Measurements from ENCODE around the gene SRL.
"Not testable (repeated sequence)": the region's sequence is repeated elsewhere in the genome, so short reads cannot be mapped to it uniquely, and the experiment has no call there.

The SRL gene

DNA sequence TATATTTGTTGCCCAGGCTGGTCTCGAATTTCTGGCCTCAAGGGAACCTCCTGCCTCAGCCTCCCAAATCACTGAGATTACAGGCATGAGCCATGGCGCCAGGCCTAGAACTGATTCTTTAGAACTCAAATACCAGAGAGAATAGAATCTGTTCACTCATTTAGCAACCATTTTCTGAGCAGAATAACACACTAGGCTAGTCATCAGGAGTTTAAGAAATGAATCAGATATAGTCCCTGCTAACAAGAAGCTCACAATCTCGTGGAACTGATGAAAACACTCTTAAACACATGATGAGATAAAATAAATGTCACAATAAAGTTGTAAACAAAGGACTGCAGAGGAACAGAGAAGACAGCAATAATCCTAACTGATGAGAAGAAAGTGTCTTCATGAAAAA is 69.8 kb downstream of the SRL start:
- Histone ChIP-seq H3K9ac (ENCODE audit: low read depth, low read length) (no peak overlapping the region), H3K4me3 (ENCODE audit: low read depth, low read length) (no peak overlapping the region), H3K27me3 (ENCODE audit: control insufficient read depth, insufficient read depth, low read length) (no peaks in the 10 kb centered on the region), H3K9me3 (ENCODE audit: control insufficient read depth, insufficient read depth, low read length) (no peaks in the 10 kb centered on the region), H3K36me3 (ENCODE audit: control insufficient read depth, insufficient read depth, low read length) (no peaks in the 10 kb centered on the region), H3K4me1 (ENCODE audit: control insufficient read depth, insufficient read depth, low read length) (no peaks in the 10 kb centered on the region)

DNA sequence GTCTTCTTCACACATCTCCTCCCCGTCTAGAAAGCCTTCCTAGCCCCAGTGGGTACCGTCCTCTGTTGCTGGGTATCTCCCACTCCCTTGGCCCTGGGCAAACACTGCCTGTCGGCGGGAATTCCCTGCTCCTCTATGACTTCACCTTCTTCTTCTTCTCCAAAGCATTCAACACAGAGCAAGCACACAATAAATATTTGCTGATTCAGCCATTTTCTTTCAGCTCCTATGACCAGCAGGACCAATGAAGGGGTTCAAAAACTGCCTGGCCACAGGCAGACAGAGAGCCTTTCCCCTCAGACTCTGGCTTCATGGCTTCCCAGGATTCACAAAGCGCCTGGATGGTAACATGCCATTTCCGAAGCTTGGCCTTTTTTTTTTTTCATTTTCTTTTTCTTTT is 72.5 kb downstream of the SRL start:
- H3K4me1 ChIP-seq (ENCODE audit: control insufficient read depth, insufficient read depth, low read length): no peaks in the 10 kb centered on the region
- H3K27me3 ChIP-seq (ENCODE audit: control insufficient read depth, insufficient read depth, low read length): no peaks in the 10 kb centered on the region
- H3K36me3 ChIP-seq (ENCODE audit: control insufficient read depth, insufficient read depth, low read length): no peaks in the 10 kb centered on the region
- no peak overlapping the region for H3K9ac ChIP-seq (ENCODE audit: low read depth, low read length)
- H3K4me3 ChIP-seq (ENCODE audit: low read depth, low read length): no peak overlapping the region
- H3K9me3 ChIP-seq (ENCODE audit: control insufficient read depth, insufficient read depth, low read length): no peaks in the 10 kb centered on the region

DNA sequence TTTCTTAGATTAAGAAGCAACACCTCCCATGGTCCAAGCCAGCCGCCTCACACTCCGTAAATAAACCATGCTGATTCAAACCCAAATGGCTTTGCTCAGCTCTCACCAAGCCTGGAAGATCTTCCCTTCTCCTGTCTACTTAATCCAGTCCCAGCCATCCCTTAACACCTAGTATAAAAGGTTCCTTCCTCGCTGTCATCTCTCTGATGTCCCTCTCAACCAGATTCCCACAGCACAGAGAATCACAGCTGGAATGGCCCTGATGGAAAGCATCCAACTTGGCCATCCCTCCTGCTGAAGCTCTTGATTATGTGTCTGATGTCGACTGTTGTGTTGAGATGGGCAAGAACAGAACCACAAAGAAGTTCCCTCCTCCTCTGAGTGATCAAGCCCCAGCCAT is 75.1 kb downstream of the SRL start:
- no peak overlapping the region for H3K9ac ChIP-seq (ENCODE audit: low read depth, low read length)
- H3K4me3 ChIP-seq (ENCODE audit: low read depth, low read length): no peak overlapping the region
- H3K9me3 ChIP-seq (ENCODE audit: control insufficient read depth, insufficient read depth, low read length): no peaks in the 10 kb centered on the region
- no peaks in the 10 kb centered on the region for H3K4me1 ChIP-seq (ENCODE audit: control insufficient read depth, insufficient read depth, low read length)
- no peaks in the 10 kb centered on the region for H3K27me3 ChIP-seq (ENCODE audit: control insufficient read depth, insufficient read depth, low read length)
- no peaks in the 10 kb centered on the region for H3K36me3 ChIP-seq (ENCODE audit: control insufficient read depth, insufficient read depth, low read length)

DNA sequence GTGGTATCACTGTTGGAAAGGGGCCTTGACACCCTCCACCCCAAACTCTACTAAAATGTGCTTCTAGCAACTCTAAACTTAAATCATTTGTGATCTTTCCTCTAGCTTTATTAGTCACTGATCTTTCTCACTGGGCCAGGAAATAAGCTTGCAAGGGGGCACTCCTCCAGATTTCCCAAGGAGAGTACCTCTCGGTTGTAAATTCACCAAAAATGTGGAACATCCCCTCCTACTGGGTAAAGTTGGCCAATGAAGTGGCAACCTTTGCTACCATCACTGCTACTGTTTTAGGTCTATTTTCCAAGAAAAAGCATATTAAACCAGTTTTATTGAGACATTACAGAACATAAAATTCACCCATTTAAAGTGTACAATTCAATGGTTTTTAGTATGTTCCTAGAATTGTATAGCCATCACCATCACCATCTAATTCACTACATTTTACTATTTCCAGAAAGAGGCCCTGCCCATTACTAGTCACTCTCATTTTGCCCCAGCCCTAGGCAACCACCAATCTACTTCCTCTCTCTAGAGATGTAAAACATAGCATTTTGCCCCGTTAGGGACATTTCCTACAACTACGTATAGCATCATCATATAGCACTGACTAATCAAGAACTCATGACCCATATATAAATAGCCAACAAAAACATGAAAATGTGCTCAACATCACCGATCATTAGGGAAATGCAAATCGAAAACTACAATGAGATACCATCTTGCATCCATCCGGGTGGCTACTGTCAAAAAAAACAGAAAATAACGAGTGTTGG is 81.0 kb downstream of the SRL start:
- no peaks in the 10 kb centered on the region for H3K9me3 ChIP-seq (ENCODE audit: control insufficient read depth, insufficient read depth, low read length)
- no peak overlapping the region for H3K4me3 ChIP-seq (ENCODE audit: low read depth, low read length)
- H3K4me1 ChIP-seq (ENCODE audit: control insufficient read depth, insufficient read depth, low read length): no peaks in the 10 kb centered on the region
- H3K9ac ChIP-seq (ENCODE audit: low read depth, low read length): no peak overlapping the region
- H3K27me3 ChIP-seq (ENCODE audit: control insufficient read depth, insufficient read depth, low read length): no peaks in the 10 kb centered on the region
- H3K36me3 ChIP-seq (ENCODE audit: control insufficient read depth, insufficient read depth, low read length): no peaks in the 10 kb centered on the region

DNA sequence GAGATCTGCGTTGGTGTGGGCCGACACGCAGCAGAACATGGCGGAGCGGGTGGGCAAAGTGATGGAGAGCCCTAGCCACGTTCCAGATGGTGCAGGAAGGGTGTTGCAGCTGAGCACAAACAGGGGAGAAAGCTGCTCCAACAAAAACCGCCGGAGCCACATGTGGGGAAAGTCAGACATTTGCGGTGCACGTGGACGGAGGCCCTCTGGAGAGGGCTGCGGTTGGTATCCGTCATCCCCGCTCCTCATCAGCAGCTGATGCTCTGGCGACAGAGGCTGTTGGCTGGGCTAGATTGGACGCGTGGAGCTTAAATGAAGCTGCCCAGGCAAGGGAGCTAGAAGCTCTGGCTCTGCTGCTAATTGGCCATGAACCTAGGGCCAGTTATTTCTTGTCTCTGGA is 82.2 kb downstream of the SRL start:
- Histone ChIP-seq H3K9ac (ENCODE audit: low read depth, low read length) (no peak overlapping the region), H3K27me3 (ENCODE audit: control insufficient read depth, insufficient read depth, low read length) (no peaks in the 10 kb centered on the region), H3K4me1 (ENCODE audit: control insufficient read depth, insufficient read depth, low read length) (no peaks in the 10 kb centered on the region), H3K36me3 (ENCODE audit: control insufficient read depth, insufficient read depth, low read length) (no peaks in the 10 kb centered on the region), H3K4me3 (ENCODE audit: low read depth, low read length) (no peak overlapping the region), H3K9me3 (ENCODE audit: control insufficient read depth, insufficient read depth, low read length) (no peaks in the 10 kb centered on the region)

DNA sequence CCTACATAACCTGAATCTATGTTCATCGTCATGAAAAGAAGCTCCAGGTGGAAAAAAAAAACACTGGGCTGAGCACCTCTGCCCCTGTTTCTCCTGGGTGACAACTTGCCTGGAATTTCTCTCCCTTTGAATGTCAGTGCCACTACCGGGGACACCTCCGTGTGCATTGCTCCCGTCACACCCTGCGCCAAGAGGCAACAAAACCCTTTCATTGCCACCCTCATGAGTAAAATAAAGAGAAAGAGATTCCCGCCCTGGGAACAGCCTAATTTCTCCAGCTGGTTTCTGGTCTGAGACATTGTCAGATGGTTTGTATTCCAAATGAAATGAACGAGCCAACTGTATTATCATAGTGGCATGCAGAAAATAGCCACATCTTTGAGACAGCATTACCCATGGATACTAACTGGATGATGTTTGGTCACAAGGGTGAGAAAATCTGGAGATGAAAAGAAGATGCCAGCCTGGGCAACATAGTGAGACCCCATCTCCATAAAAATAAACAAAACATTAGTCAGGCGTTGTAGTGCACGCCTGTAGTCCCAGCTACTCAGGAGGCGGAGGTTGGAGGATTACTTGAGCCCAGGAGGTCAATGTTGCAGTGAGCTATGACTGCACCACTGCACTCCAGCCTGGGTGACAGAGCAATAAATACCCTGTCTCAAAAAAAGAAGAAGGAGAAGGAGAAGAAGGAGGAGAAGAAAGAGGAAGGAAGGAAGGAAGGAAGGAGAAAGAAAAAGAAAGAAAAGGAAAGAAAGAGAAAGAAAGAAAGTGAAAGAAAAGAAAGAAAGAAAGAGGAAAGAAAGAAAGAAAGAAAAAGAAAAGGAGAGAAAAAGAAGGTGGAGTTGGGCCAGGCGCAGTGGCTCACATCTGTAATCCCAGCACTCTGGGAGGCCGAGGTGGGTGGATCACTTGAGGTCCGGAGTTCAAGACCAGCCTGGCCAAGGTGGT is 83.5 kb downstream of the SRL start:
- H3K27me3 ChIP-seq (ENCODE audit: control insufficient read depth, insufficient read depth, low read length): no peaks in the 10 kb centered on the region
- no peaks in the 10 kb centered on the region for H3K36me3 ChIP-seq (ENCODE audit: control insufficient read depth, insufficient read depth, low read length)
- H3K9me3 ChIP-seq (ENCODE audit: control insufficient read depth, insufficient read depth, low read length): no peaks in the 10 kb centered on the region
- H3K4me3 ChIP-seq (ENCODE audit: low read depth, low read length): no peak overlapping the region
- H3K9ac ChIP-seq (ENCODE audit: low read depth, low read length): no peak overlapping the region
- H3K4me1 ChIP-seq (ENCODE audit: control insufficient read depth, insufficient read depth, low read length): no peaks in the 10 kb centered on the region

DNA sequence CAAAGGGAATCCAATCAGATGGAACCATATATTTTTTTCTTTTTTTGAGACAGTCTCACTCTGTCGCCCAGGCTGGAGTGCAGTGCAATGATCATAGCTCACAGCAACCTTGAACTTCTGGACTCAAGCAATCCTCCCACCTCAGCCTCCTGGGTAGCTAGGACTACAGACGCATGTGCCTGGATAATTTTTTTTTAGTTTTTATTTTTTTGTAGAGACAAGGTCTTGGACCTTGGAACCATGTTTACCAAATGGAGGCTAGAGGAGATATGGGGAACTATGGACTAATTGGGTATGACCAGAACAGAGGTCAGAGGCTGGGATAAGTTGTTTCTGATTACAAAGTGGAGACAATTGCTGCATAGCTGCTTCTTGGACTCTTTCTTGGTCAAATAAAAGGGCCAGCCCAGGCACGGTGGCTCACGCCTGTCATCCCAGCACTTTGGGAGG is 84.5 kb downstream of the SRL start:
- no peak overlapping the region for H3K4me3 ChIP-seq (ENCODE audit: low read depth, low read length)
- no peak overlapping the region for H3K9ac ChIP-seq (ENCODE audit: low read depth, low read length)
- H3K4me1 ChIP-seq (ENCODE audit: control insufficient read depth, insufficient read depth, low read length): no peaks in the 10 kb centered on the region
- H3K36me3 ChIP-seq (ENCODE audit: control insufficient read depth, insufficient read depth, low read length): no peaks in the 10 kb centered on the region
- H3K9me3 ChIP-seq (ENCODE audit: control insufficient read depth, insufficient read depth, low read length): no peaks in the 10 kb centered on the region
- no peaks in the 10 kb centered on the region for H3K27me3 ChIP-seq (ENCODE audit: control insufficient read depth, insufficient read depth, low read length)

DNA sequence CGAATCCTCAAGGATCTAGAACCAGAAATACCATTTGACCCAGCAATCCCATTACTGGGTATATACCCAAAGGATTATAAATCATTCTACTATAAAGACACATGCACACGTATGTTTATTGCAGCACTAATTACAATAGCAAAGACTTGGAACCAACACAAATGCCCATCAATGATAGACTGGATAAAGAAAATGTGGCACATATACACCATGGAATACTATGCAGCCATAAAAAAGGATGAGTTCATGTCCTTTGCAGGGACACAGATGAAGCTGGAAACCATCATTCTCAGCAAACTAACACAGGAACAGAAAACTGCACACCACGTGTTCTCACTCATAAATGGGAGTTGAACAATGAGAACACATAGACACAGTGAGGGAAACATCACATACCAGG is 85.4 kb downstream of the SRL start:
- not testable (repeated sequence) for H3K36me3 ChIP-seq (ENCODE audit: control insufficient read depth, insufficient read depth, low read length); H3K4me1 ChIP-seq (ENCODE audit: control insufficient read depth, insufficient read depth, low read length); H3K9ac ChIP-seq (ENCODE audit: low read depth, low read length); H3K27me3 ChIP-seq (ENCODE audit: control insufficient read depth, insufficient read depth, low read length); H3K9me3 ChIP-seq (ENCODE audit: control insufficient read depth, insufficient read depth, low read length); H3K4me3 ChIP-seq (ENCODE audit: low read depth, low read length)

DNA sequence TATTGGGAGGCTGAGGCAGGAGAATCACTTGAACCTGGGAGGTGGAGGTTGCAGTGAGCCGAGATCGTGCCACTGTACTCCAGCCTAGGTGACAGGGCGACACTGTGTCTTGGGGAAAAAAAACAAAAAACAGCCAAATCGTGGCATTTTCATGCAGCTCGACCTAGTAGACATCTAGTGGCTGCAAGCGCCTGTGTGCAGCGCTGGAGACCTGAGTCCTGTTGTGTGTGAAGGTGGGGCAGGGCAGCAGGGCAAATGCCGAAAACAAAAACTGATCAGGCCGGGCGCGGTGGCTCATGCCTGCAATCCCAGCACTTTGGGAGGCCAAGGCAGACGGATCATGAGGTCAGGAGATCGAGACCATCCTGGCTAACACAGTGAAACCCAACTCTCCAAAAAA is 88.5 kb downstream of the SRL start:
- not testable (repeated sequence) for H3K9me3 ChIP-seq (ENCODE audit: control insufficient read depth, insufficient read depth, low read length); H3K4me3 ChIP-seq (ENCODE audit: low read depth, low read length); H3K4me1 ChIP-seq (ENCODE audit: control insufficient read depth, insufficient read depth, low read length); H3K36me3 ChIP-seq (ENCODE audit: control insufficient read depth, insufficient read depth, low read length); H3K9ac ChIP-seq (ENCODE audit: low read depth, low read length); H3K27me3 ChIP-seq (ENCODE audit: control insufficient read depth, insufficient read depth, low read length)

DNA sequence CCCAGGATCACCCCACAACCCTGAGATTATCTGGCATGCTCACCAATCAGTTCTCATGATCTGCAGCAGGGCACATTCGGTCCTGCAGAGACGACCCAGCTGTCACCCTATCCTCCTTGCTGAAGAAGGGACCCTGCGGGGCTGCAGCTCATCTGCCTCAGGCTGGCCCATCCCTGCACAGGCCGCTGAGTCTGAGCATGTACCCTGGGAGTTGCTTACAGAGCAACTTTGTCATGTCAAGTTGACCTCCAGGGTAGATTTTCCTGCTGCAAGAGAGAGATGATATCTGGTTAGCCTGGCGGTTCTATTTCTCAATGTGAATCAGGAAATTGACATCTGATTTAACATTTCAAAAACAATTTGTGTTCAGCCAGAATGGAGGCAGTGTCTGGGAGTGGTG is 89.6 kb downstream of the SRL start:
- H3K27me3 ChIP-seq (ENCODE audit: control insufficient read depth, insufficient read depth, low read length): no peaks in the 10 kb centered on the region
- H3K9ac ChIP-seq (ENCODE audit: low read depth, low read length): no peak overlapping the region
- H3K36me3 ChIP-seq (ENCODE audit: control insufficient read depth, insufficient read depth, low read length): no peaks in the 10 kb centered on the region
- H3K4me3 ChIP-seq (ENCODE audit: low read depth, low read length): no peak overlapping the region
- no peaks in the 10 kb centered on the region for H3K9me3 ChIP-seq (ENCODE audit: control insufficient read depth, insufficient read depth, low read length)
- H3K4me1 ChIP-seq (ENCODE audit: control insufficient read depth, insufficient read depth, low read length): no peaks in the 10 kb centered on the region

DNA sequence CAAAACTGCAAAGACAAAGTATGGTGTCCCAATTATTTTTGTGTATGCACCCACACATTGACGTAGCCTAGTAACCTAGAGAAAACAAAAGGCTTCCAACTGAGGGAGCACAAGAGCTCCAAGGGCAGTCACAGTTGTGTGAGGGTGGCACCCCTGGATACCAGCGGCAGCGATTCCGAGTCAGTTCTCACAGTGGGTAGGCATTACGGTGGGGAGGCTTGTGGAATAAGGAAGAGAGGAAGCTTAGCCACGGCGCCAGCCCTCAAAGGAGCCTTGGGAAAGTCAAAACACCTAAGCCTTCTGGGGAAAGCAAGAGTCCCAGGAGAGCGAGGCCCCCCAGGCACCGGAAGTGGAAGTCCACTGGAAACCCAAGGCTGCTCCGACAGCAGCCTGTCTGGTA is 94.6 kb downstream of the SRL start:
- Histone ChIP-seq H3K4me1 (ENCODE audit: control insufficient read depth, insufficient read depth, low read length) (no peaks in the 10 kb centered on the region), H3K27me3 (ENCODE audit: control insufficient read depth, insufficient read depth, low read length) (no peaks in the 10 kb centered on the region), H3K4me3 (ENCODE audit: low read depth, low read length) (no peak overlapping the region), H3K9me3 (ENCODE audit: control insufficient read depth, insufficient read depth, low read length) (no peaks in the 10 kb centered on the region), H3K36me3 (ENCODE audit: control insufficient read depth, insufficient read depth, low read length) (no peaks in the 10 kb centered on the region), H3K9ac (ENCODE audit: low read depth, low read length) (no peak overlapping the region)

DNA sequence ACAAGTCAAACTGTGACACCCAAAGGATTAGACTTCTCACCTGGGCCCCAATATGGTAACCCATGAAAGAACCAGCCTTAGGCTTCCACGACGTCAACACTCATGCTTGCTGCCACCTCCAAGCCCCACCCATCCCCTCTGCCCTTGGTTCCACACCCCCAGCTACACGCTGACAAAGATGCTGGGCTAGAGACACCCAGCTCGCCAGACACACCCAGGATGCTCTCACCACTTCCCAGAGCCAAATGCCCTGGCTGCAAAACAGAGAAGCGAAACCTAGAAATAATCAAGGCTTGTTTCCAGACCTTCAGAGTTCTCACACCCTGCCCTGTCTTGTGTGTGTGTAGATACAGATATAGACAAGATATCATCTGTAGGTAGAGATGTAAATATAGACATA is 99.6 kb downstream of the SRL start:
- Histone ChIP-seq H3K4me1 (ENCODE audit: control insufficient read depth, insufficient read depth, low read length) (no peaks in the 10 kb centered on the region), H3K9ac (ENCODE audit: low read depth, low read length) (no peak overlapping the region), H3K27me3 (ENCODE audit: control insufficient read depth, insufficient read depth, low read length) (no peaks in the 10 kb centered on the region), H3K9me3 (ENCODE audit: control insufficient read depth, insufficient read depth, low read length) (no peaks in the 10 kb centered on the region), H3K4me3 (ENCODE audit: low read depth, low read length) (no peak overlapping the region), H3K36me3 (ENCODE audit: control insufficient read depth, insufficient read depth, low read length) (no peaks in the 10 kb centered on the region)
